ENCODE results near the gene RELN. TPM values are rescaled to one million over a fixed set of nuclear protein-coding genes. Genes with fewer than 3 reads are reported as not detected.

Gene RELN
- total and polyA plus RNA-seq, 8 donors = 3.6 to 20.1 (median 15.3) TPM

DNA sequence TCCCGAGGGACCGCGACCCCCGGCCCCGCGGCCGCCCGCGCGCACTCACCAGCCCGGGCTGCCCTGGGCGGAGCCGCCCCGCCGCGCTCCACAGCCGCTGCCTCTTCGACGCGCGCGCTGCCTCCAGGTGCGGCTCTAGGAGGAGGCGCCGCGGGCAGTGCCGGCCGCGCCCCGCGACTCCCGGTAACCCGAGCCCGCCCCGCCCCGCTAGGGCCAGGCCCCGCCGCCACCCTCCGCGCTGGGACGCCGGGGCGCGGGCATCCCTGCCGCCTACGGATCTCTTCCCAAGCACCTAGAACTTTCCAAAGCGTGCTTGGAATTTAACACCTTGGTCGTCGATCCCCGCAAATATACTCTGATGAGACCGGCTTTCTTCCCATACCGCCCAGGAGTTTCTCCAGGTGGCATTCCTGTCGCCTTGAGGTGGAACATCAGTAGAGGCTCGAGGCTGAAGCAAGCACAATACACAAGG lies 543.4 kb downstream of the RELN start, which contains the start of gene SLC26A5:
Gene SLC26A5, minus strand, starts transcription at position 159 of the 472 bp plus-strand sequence. CDS start 24,693 bp downstream, outside the sequence.
- Histone ChIP-seq H3K36me3 (no peaks in the 10 kb centered on the region), H3K27ac (no peak within 1 kb of the TSS), H3K9me3 (no peaks in the 10 kb centered on the region), H3K4me1 (peaks cover 0 to 14% of the 10 kb centered on the region in 2 donors), H3K4me3 (peak within 1 kb of the TSS; percentile 21 to 37), H3K27me3 (peaks cover 40 to 73% of the 10 kb centered on the region in 2 donors)
- peak; percentile 94 for ATAC-seq
- peak in 3 of 4 donors; percentile 24 to 86 (median 36) for DNase-seq
- intact Hi-C loops (cut with DNase I) = no loop called here
- TF ChIP-seq, protein P1, sequence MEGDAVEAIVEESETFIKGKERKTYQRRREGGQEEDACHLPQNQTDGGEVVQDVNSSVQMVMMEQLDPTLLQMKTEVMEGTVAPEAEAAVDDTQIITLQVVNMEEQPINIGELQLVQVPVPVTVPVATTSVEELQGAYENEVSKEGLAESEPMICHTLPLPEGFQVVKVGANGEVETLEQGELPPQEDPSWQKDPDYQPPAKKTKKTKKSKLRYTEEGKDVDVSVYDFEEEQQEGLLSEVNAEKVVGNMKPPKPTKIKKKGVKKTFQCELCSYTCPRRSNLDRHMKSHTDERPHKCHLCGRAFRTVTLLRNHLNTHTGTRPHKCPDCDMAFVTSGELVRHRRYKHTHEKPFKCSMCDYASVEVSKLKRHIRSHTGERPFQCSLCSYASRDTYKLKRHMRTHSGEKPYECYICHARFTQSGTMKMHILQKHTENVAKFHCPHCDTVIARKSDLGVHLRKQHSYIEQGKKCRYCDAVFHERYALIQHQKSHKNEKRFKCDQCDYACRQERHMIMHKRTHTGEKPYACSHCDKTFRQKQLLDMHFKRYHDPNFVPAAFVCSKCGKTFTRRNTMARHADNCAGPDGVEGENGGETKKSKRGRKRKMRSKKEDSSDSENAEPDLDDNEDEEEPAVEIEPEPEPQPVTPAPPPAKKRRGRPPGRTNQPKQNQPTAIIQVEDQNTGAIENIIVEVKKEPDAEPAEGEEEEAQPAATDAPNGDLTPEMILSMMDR (IDR thresholded peaks at IDR 0.05) = no peak

DNA sequence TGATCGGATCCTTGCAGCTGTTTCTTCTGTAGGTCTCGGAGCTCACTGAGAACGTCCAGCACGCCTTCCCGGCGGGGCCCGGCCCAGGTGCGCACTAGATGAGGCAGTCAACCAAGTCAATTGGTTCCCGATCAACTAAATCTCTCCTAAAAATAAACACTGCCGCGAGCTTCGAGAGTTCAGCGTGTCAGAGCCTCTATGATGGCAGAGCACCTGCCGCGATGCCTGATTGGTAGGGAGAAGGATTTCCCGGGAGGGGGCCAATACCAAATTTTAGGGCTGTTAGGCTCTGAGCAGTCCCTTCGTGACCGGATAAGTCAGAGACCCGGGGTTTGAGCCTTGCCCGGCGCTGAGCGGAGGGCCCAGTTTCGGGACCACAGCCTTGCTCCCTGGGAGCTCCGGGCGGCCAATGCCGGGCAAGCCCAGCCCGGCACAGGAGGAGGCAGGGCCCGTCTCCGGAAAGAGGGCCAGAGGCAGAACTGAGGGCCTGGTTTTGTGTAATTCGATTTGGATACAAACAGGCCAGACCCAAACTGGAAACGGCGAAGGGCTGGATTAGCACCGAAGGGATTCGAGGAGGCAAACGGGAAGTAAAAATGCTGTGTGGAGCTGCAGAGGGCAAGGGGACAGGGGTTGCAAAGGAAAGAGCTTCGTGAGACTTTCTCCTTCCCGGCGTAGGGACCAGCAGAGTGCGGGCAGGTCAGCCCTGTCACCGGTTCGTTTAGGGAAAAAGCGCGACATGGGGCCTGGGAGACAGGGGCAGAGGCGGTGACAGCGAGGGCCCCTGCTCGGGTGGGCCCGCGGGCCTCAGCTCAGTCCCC lies 544.0 kb downstream of the RELN start:
- TF ChIP-seq, protein P1 (IDR thresholded peaks at IDR 0.05) = no peak
- peak in 2 of 4 donors; percentile 10 to 75 for DNase-seq
- Histone ChIP-seq H3K4me1 (peaks cover 0 to 14% of the 10 kb centered on the region in 2 donors), H3K27me3 (peaks cover 40 to 73% of the 10 kb centered on the region in 2 donors), H3K9me3 (no peaks in the 10 kb centered on the region), H3K36me3 (no peaks in the 10 kb centered on the region), H3K4me3 (peak overlapping the region; percentile 21 to 37), H3K27ac (no peak overlapping the region)
- ATAC-seq = peak; percentile 55
- intact Hi-C loops (cut with DNase I) = no loop called here

DNA sequence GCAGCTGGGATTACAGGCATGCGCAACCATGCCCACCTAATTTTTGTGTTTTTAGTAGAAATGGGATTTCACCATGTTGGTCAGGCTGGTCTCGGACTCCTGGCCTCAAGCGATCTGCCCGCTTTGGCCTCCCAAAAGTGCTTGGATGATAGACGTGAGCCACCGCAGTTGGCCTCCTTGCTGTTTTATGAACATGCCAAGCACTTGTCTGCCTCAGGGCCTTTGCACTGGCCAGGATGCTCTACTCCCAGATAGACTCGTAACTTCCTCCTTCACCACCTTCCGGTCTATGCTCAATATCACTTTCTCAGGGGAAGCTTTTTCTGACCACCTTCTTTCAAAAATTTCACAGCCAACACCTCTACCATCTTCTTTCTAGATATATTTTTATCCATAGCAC lies 549.8 kb downstream of the RELN start:
- no peak for ATAC-seq

DNA sequence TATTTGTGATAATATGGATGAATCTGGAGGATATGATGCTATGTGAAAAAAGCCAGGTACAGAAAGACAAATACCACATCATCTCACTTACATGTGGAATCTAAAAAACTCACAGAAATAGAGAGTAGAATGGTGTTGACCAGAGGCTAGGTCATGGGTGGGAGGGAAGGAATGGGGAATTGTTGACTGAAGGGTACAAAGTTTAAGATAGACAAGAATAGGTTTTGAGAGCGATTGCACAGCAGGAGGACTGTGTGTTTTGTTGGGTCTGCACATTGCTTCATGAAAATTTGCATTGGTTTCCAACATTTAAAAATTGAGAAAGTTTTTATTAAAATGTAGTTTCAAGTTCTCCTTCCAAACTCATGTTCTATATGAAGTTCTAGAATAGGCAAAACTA lies 551.8 kb downstream of the RELN start:
- H3K4me1 ChIP-seq = no peaks in the 10 kb centered on the region
- TF ChIP-seq, protein P1 (IDR thresholded peaks at IDR 0.05) = no peak
- no peak overlapping the region for H3K4me3 ChIP-seq
- intact Hi-C loops (cut with DNase I) = no loop called here
- H3K27me3 ChIP-seq = peaks cover 0 to 13% of the 10 kb centered on the region in 2 donors
- no peaks in the 10 kb centered on the region for H3K36me3 ChIP-seq
- no peak overlapping the region for H3K27ac ChIP-seq
- ATAC-seq (no peak), DNase-seq (no peak)
- H3K9me3 ChIP-seq = no peaks in the 10 kb centered on the region

More for the DNA sequence above, 549.8 kb downstream of the RELN start:
- Histone ChIP-seq H3K4me3 (no peak overlapping the region), H3K36me3 (no peaks in the 10 kb centered on the region), H3K27ac (no peak overlapping the region), H3K9me3 (no peaks in the 10 kb centered on the region), H3K4me1 (no peaks in the 10 kb centered on the region), H3K27me3 (peaks cover 10 to 33% of the 10 kb centered on the region in 2 donors)
- intact Hi-C loops (cut with DNase I) = no loop called here
- DNase-seq = no peak
- TF ChIP-seq, protein P1 (IDR thresholded peaks at IDR 0.05) = no peak

DNA sequence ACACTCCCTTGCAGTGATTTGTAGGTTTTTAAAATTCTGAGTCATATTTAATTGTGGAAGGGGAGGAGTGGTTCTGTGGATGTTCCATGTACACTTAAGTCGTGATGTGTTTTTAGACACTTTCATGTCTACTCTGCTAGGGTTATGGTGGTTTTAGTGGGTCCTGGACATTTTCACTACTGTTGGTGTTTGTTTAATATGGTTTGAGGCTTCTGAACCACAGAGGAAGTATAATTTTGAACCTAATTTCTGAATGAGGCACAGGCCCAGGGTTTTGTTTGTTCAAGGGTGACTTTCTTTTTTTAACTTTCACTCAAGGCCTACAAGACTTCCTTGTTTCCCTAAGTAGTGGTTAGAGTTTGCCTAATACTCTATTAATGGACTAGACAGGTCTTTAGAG lies 556.7 kb downstream of the RELN start:
- H3K9me3 ChIP-seq = no peaks in the 10 kb centered on the region
- peak; percentile 97 for ATAC-seq
- TF ChIP-seq, protein P1 (IDR thresholded peaks at IDR 0.05) = no peak
- H3K4me1 ChIP-seq = no peaks in the 10 kb centered on the region
- H3K27ac ChIP-seq = no peak overlapping the region
- intact Hi-C loops (cut with DNase I) = no loop called here
- no peak overlapping the region for H3K4me3 ChIP-seq
- no peaks in the 10 kb centered on the region for H3K36me3 ChIP-seq
- no peaks in the 10 kb centered on the region for H3K27me3 ChIP-seq
- DNase-seq = peak in 1 of 4 donors; percentile 10

Data from left lung (tissue), 10 donors.